SU-DHL-6 (cell line): ENCODE results near the gene UNG.

ENCODE experiments used
- EZH2phosphoT487 ChIP-seq: fragments of 200-600 bp; sonication (generic), shearing (Covaris generic); conservative IDR thresholded peaks from 2 replicates; pipeline ENCODE4 v1.6.1; 2018; ENCODE audit warnings: mild to moderate bottlenecking, antibody characterized with exemption, low read length, moderate library complexity, mixed read lengths
- TF ChIP-seq, protein P1 (sequence below): fragments of 200-600 bp; sonication (generic); IDR thresholded peaks from one replicate; pipeline ENCODE4 v1.5.1; 2017; ENCODE audit warnings: antibody characterized with exemption, mild to moderate bottlenecking, low read length, moderate library complexity; ENCODE audit not compliant: insufficient read depth, poor library complexity, severe bottlenecking

DNA sequence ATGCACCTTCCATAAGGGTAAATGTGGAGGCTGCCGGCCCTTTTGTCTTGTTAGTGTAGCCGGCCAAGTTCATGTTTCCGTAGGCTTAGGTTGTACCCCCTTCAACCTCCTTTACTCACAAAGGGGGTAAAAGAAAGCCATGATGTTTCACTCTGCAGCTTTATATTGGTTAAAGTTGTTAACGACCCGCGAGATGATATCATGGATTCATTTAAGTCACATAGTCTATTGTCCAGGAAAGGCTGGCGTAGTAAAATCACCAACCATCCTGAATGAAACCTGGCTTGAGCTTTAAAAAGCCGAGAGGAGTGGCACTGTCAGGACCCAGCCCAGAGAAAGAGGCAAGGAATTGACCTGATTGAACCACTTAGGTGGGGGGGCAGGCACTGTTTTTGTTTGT, 1.3 kb downstream of the UNG start:
- TF ChIP-seq, protein P1, sequence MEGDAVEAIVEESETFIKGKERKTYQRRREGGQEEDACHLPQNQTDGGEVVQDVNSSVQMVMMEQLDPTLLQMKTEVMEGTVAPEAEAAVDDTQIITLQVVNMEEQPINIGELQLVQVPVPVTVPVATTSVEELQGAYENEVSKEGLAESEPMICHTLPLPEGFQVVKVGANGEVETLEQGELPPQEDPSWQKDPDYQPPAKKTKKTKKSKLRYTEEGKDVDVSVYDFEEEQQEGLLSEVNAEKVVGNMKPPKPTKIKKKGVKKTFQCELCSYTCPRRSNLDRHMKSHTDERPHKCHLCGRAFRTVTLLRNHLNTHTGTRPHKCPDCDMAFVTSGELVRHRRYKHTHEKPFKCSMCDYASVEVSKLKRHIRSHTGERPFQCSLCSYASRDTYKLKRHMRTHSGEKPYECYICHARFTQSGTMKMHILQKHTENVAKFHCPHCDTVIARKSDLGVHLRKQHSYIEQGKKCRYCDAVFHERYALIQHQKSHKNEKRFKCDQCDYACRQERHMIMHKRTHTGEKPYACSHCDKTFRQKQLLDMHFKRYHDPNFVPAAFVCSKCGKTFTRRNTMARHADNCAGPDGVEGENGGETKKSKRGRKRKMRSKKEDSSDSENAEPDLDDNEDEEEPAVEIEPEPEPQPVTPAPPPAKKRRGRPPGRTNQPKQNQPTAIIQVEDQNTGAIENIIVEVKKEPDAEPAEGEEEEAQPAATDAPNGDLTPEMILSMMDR, result no peak
- TF ChIP-seq EZH2phosphoT487, result no peak
